CD4-positive, alpha-beta T cell treated with Interleukin-12 subunit alpha and Interleukin-12 subunit beta, for 1 hour (primary cell): Measurements from ENCODE around the gene SLC29A1.
"Not testable (repeated sequence)": the region's sequence is repeated elsewhere in the genome, so short reads cannot be mapped to it uniquely, and the experiment has no call there.

ENCODE experiments used
- DNase-seq: peaks from one replicate; pipeline ENCODE4 v3.0.0-alpha.2; 2020

SLC29A1 gene

GRCh38 chr6:44224029-44224964 is 902 bp downstream of the SLC29A1 start:
- no peak for DNase-seq

- no peak for DNase-seq
These were observed 1.5 kb downstream of the SLC29A1 start for GRCh38 chr6:44224965-44225305.

- no peak for DNase-seq
These were observed 2.4 kb downstream of the SLC29A1 start for GRCh38 chr6:44225579-44226325.

- no peak for DNase-seq
These were observed 3.2 kb downstream of the SLC29A1 start for GRCh38 chr6:44226368-44227147.

GRCh38 chr6:44227148-44227793 is 3.9 kb downstream of the SLC29A1 start:
- DNase-seq = no peak

- no peak for DNase-seq
These were observed 4.6 kb downstream of the SLC29A1 start for GRCh38 chr6:44228031-44228430.

GRCh38 chr6:44228433-44228832 is 5.0 kb downstream of the SLC29A1 start:
- DNase-seq = no peak

GRCh38 chr6:44228836-44229235 is 5.4 kb downstream of the SLC29A1 start:
- no peak for DNase-seq

GRCh38 chr6:44229376-44230033 is 6.1 kb downstream of the SLC29A1 start:
- DNase-seq = no peak

GRCh38 chr6:44230034-44230675 is 6.8 kb downstream of the SLC29A1 start:
- DNase-seq = no peak

- not testable (repeated sequence) for DNase-seq
These were observed 8.0 kb downstream of the SLC29A1 start for GRCh38 chr6:44231426-44231825.

- no peak for DNase-seq
These were observed 9.5 kb downstream of the SLC29A1 start for GRCh38 chr6:44232676-44233566.

GRCh38 chr6:44233567-44234100 is 10.2 kb downstream of the SLC29A1 start:
- DNase-seq = no peak

- no peak for DNase-seq
These were observed 11.0 kb downstream of the SLC29A1 start for GRCh38 chr6:44234101-44235025.

GRCh38 chr6:44235269-44235668 is 11.9 kb downstream of the SLC29A1 start:
- no peak for DNase-seq

GRCh38 chr6:44235891-44236516 is 12.6 kb downstream of the SLC29A1 start:
- no peak for DNase-seq

- DNase-seq = peak; percentile 81
These were observed 13.8 kb downstream of the SLC29A1 start for GRCh38 chr6:44237021-44237812.
